KG1 (cell line): ENCODE results near the gene LPCAT1.
"Not testable (repeated sequence)": the region's sequence is repeated elsewhere in the genome, so short reads cannot be mapped to it uniquely, and the experiment has no call there.

Experiments
- DNase-seq: peaks from one replicate; lab custom pipeline; 2025; lab: John Stamatoyannopoulos, UW

LPCAT1 gene

GRCh38 chr5:1442222-1443145 is 81.3 kb downstream of the LPCAT1 start:
- DNase-seq = no peak

GRCh38 chr5:1441166-1441865 is 82.4 kb downstream of the LPCAT1 start:
- DNase-seq = no peak

DNA sequence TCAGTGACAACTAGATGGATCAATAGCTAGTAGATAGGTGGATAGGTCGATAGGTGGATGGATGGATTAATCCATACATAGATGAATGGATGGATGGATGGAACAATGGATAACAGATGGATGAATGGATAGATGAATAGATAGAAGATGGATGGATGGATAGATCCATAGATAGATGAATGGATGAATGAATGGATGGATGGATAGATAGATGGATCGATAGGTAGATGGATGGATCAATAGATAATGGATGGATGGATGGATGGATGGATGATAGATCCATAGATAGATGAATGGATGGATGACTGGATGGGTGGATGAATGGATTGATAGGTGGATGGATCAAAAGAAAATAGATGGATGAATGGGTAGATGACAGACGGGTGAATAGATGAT is 83.7 kb downstream of the LPCAT1 start:
- no peak for DNase-seq

DNA sequence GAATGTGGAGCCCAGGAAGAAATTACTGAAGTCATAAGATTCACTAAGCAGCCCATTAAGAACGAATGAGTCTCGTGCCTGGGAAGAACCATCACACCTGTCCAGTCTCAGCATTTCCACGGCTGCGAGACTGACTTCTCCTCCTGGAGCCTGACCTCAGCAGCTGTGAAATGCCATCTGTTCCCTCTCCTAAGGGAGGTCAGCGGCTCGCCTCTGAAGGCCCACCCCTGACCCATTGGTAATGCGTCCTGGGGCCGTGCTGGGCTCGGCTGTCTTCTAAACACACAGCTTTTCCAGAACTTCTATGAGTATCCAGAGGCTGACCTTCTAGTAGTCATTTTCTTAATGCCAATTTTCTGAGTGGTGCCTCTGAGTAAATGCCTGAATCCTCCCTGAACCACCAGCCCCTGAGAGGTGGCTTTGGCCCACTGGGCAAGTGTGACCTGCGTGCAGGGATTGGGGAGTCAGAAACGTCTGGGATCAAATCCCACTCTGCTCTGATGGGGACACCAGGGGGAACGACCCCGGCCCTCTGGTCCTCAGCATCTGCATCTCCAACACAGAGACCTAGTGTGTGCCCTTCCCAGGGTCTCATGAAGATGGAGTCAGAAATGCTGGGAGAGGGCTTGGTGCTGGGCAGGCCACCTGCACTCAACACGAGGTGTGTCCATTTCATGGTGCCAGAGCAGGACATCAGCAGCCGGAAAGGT is 84.2 kb downstream of the LPCAT1 start:
- no peak for DNase-seq

- DNase-seq = no peak
Observed at GRCh38 chr5:1438871-1439270, 84.9 kb downstream of the LPCAT1 start.

DNA sequence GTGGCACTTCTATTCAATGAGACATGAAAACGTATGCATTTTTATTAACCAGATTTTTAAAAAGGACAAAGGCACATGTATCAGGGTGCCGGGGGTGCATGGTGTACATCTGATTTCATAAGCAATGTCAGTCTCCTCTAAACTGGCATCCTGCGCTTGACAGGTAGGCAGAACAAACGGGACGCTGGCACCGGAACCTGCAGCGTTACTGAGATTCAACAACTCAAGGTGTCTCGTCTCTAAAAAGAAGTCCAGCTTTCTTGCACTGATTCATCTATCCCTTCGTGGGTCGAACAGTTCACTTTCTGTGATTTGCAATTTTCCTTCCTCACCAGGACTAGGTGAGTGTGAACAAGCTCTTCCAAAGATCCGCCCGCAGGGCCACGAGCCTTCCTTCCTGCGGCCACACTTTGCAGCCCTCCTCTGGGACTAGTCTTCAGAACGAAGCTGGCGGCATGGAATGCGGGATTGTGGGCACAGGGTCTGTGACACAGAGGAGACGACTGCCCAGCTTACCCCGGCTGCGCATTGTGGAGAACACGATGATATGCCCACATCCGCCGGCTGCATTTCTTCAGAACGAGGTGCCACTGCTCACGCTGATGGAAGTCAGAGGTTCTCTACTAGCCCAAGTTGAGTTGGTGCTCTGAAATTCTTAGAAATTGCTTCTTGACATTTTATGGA is 85.7 kb downstream of the LPCAT1 start:
- DNase-seq = no peak

- DNase-seq = no peak
Observed at GRCh38 chr5:1437226-1437829, 86.4 kb downstream of the LPCAT1 start.

DNA sequence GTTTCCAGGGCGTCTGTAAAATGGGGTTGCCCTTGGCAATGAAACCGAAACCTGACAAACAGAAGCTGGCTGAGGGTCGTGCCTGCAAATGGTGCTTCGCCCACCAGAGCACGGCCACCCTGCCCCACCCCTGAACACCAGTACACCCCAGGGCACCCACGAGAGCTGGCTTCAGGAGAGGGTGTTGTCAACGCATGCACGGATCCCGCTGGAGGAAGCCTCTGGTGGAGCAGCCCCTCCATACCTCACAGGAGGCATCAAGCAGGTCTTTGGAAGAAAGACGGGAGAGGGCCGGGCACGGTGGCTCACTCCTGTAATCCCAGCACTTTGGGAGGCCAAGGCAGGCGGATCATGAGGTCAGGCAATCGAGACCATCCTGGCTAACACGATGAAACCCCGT is 87.1 kb downstream of the LPCAT1 start:
- no peak for DNase-seq

- no peak for DNase-seq
Observed at GRCh38 chr5:1436036-1436435, 87.7 kb downstream of the LPCAT1 start.

DNA sequence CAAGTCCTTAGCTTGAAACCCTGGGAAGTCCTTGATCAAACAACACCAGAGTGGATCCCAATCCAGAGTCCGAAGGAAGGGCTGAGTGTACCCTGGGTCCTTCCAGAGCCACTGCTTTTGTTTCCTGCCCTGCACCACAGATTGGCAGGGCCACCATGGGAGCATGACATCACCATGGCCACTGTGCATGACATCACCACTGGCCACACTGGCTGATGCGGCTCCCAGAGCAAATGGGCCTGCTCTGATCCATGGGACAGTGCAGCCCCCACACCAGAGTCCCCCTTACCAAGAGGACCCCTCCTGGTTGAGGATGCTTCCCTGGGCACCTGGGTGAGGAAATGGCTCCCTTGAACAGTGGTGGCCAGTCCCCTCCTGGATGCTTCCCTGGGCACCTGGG is 88.4 kb downstream of the LPCAT1 start:
- DNase-seq = no peak

DNA sequence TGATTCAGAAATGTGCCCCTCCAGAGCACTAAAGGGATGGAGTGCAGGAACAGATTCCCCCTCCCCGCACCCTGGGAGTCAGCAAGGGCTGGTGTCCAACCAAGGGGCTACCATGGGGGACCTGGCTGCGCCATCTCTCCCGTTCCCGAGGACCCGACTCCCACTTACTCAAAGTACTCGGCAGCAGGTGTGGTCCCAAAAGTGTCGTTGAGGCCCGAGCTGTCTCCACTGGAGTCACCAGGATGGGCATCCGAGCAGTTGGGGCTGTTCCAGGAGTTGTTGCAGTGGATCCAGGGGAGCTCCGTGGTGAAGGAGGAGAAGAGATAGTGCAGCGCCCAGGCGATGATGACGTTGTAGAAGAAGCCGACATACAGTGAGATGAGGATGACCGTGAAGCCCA is 91.5 kb downstream of the LPCAT1 start:
- DNase-seq = no peak

DNA sequence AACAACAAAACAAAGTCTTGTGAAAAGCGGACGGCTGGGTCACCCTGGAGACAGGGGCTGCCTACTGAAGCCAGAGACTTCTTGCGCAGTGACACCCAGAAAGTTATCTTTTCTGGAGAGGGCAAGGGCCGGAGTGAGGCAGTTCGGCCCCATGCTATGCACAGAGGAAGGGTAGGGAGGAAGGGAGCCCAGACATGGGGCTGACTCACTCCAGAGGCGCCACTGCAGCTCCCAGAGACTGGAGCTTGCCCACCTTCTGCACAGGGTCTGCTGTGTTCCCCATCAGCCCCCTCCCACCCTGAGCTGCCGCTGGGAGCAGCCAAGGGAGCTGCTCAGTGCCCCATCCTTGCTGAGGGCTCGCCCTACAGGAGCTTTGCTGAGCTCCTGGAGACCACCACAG is 91.9 kb downstream of the LPCAT1 start:
- DNase-seq = no peak

DNA sequence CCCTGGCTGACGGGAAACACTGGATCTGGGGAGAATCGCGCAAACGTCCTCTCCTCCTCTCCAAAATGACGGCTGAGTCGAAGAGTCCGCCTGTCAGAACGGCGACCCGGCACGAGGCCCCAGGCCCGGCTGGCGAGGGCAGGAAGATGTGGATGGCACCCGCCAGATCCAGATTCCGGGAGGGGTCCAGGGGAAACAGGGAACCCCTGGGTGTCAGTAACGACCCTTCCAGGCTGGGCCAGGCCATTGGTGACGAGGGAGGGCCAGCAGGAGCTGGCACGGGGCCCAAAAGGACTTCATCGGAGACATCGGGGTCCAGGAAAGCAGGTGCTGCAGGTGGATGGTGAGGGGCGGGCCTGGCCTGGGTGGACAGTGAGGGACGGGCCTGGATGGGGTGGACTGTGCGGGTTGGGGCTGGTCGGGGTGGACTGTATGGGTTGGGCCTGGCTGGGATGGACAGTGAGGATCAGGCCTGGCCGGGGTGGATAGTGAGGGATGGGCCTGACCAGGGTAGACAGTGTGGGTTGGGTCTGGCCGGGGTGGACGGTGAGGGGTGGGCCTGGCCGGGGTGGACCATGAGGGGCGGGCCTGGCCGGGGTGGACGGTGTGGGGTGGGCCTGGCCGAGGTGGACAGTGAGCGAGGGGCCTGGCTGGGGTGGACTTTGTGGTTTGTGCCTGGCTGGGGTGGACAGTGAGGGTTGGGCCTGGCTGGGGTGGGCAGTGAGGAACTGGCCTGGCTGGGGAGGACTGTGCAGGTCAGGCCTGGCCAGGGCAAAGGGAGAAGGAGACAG is 92.5 kb downstream of the LPCAT1 start:
- no peak for DNase-seq

DNA sequence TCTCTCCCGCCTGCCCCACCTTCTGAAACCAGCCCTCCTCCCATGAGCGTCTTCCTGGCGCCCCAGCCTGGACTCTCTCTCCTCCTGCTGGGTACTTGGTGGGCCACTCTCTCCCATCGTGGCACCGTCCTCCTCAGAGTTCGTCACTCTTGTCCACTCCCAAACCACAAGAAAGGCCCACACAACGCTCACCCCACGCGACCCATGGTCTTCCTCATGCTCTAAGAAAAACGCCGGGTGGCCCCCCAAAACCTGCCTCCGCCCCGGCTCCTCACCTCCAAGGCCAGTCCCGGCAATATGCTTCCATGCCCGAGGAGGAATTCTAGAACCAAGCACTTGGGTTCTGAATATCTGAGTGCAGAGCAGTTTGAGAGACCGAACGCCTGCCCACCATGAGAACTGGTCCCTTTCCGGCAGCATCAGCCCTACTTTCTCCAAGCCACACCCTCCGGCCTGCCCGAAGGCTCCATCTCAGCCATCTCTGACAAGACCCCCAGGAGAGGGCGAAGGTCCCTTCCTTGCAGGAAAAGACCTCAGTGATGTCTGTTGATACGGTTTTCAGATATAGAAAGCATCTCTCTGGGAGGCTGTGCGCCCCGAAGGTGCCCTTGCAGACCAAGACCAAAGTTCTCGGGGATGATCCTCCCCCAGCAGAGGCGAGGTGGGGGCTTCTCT is 93.5 kb downstream of the LPCAT1 start:
- DNase-seq = no peak

DNA sequence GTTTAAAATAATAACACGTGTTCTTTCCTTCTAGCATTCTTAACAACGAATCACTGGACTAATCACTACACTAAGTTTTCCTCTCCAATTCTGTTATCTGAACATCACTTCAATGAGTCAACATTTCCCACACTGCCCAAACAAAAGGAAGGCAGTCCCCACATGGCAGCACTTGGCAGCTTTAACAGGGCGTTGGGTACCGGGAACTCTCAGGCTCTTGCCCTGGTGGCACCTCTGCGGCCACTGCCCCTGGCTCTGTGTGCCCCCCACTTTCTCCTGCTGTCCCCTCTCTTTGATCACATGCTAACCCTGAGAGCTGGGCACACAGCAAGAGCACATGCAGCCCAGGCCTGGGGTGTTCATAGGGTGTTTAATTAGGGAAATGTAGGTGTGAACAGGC is 94.3 kb downstream of the LPCAT1 start:
- no peak for DNase-seq

DNA sequence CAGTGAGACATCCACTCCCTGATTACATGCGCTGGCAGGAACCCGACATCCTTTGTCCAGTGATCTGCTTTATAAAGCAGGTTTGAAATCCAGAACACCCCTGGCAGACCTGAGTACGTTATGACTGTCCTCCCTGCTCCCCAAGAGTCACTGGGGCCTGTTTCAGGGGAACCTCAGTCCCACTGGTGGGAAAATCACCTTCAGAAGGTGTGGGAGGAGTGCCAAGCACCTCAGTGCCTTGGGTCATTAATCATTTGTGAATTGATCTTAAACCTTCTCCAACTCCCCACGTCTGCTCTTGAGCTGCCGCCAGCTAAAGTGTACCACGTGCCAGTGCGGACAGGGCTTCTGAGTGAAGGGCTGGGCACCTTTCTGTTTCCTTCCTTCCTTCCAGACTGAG is 94.7 kb downstream of the LPCAT1 start:
- no peak for DNase-seq

DNA sequence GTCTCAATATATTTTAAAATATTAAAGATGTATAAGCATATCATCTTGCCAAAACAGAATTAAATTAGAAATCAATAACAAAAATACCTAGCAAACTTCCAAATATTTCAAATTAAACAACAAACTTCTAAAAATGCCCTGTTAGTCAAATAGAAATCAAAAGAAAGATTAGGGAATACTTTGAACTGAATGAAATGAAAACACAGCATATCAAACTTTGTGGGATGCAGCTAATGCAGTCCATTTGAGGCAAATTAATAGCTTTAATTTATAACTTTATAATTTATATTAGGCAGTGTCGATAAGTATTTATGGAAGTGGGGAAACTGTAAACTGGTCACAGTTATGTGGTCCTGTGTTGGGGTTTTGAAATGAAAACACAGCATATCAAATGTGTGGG is 95.7 kb downstream of the LPCAT1 start:
- DNase-seq = no peak

DNA sequence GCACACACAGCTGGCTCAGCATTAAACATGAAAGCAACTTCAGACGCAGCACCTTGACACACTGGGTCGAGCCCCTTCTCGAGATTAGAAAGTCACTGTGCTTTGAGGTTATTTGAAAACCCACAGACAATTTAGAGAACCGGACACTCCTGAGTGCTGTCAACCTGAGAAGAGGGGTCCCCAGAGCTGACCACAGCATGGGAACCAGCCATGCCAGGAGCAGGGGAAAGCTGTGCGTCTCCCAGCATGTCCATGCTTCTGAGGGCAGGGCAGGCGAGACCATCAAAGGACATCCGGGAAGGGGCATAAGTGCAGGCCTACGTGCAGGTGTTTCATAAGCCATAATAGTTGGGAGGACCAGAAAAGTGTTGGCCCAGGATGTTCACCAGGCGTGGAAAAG is 99.0 kb downstream of the LPCAT1 start:
- no peak for DNase-seq

DNA sequence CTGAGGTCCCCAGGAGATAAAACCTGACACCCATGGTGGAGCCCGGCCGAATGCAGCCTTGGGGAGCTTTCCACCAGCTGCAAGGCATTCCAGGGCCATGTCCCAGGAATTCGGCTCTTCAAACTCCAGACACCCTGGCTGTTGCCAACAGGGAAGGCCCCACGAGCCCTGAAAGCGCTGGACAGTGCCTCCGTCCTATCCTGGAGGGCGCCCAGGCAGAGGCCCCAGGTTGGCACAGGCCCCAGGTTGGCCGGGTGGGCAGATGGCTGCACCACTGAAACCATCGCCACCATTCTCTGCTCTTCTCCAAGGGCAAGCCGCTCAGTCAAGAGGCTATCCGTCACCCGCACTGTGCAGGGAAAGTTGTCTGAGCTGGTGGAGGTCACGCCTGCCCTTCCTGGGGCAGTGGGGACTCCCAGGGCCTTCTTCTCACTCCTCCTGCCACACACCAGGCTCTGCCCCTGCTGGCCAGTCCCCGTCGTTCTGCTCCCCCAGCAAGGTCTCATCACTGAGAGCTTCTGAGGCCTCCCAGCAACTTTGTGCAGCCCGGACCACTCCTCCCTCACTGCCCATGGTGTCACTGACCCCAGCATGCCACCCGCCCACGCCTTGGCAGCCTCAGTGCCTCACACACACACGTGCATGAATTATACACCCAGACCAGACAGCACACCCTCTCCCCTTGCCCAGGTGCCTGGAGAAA is 99.7 kb downstream of the LPCAT1 start:
- no peak for DNase-seq

- not testable (repeated sequence) for DNase-seq
Observed at GRCh38 chr5:1422522-1422921, 101.2 kb downstream of the LPCAT1 start.
